GM12875 (cell line): Measurements from ENCODE around the gene DPP6.

Experiments used
- H3K4me3 ChIP-seq: one replicate; pipeline ENCODE4 v1.5.1; 2011; ENCODE audit warnings: low read depth, low read length, control low read depth
- TF ChIP-seq, protein P1 (sequence below): IDR thresholded peaks from 2 replicates; pipeline ENCODE4 v1.5.1; 2011; ENCODE audit warnings: low read depth, mild to moderate bottlenecking, control low read depth, inconsistent platforms, low read length, moderate library complexity, borderline replicate concordance; ENCODE audit not compliant: insufficient read depth

Gene DPP6

DNA sequence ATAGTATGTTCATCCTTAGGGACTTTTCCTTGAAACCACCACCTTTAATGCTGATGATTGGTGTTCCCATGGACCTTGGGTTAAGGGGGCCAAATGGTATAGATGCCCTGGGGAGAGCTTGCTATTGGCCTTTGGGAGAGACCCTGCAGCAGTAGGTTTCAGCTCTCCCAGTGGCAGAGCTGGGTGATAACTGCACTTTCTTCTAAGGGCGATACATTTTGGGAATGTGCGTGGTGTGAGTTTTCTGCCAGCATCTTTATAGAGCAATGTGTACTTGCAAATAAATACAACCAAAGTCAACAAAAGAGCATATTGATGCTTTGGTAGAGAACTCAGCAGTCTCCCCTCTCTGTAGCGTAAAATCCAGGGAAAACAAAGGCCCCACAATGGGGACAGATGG lies 546.7 kb downstream of the DPP6 start:
- TF ChIP-seq, protein P1, sequence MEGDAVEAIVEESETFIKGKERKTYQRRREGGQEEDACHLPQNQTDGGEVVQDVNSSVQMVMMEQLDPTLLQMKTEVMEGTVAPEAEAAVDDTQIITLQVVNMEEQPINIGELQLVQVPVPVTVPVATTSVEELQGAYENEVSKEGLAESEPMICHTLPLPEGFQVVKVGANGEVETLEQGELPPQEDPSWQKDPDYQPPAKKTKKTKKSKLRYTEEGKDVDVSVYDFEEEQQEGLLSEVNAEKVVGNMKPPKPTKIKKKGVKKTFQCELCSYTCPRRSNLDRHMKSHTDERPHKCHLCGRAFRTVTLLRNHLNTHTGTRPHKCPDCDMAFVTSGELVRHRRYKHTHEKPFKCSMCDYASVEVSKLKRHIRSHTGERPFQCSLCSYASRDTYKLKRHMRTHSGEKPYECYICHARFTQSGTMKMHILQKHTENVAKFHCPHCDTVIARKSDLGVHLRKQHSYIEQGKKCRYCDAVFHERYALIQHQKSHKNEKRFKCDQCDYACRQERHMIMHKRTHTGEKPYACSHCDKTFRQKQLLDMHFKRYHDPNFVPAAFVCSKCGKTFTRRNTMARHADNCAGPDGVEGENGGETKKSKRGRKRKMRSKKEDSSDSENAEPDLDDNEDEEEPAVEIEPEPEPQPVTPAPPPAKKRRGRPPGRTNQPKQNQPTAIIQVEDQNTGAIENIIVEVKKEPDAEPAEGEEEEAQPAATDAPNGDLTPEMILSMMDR = no peak
- no peak overlapping the region for H3K4me3 ChIP-seq

DNA sequence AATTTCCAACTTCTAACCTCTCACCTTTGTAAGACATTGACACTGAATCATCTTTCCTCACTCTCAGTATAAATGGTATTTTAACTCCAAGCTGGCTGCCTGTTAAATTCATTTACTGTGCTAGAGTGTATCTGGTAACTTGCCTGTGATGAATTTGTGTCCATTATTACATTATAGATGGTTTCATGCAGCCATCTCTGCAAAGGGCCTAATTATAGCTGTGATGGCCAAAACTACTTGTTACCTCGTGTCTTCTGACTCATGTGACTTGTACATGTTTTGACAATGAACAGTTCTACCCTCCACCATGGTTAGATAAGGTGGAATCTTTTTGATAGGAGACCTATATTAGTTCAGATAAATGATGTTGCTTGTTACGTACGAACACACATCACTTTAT lies 558.7 kb downstream of the DPP6 start:
- TF ChIP-seq, protein P1 = no peak
- no peak overlapping the region for H3K4me3 ChIP-seq

DNA sequence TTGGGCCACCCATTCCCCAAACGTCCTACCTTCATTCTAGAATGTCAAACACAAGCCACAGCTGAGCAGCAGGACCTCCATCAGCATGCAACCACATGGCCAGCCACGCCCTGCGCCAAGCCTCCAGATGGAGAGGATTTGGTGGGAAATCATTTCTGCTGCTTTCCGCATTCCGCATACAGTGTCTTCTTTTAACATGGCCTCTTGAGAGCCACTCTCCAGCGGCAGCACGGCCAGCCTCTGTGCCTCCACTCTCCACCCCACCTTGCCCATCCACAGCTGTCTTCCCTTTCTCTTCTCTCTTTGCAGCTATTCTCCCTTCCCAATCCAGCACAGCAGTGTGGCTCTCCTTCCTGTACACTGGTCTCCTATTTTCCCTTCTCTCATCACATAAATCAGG lies 561.6 kb downstream of the DPP6 start:
- TF ChIP-seq, protein P1 = no peak
- no peak overlapping the region for H3K4me3 ChIP-seq

DNA sequence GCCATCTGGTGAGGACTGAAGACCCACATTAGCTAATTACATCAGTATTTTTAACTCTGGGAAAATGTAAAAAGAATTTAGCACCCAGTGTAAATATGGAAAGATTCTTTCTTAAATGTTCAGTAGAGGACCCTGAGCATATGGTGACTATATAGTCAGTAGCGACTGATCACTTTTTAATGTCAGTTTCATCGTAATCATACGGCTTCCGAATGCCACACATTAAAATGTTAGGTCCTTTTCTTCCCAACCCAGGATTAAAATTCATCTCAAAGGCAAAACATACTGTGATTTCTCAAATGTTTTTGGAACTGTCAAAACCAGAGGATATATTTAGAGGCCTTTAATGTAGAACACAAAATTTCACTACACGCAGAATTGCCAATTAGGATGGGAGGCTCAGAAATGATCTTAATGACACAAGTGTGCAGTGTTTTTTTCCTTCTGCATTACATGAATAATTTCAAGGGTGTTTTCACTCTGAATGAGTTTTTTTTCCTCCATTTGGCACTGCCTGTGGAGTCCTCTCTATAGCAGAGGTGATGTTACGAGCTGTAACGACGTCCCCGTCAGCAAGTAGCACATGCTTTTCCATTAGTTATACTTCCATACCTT lies 568.0 kb downstream of the DPP6 start:
- H3K4me3 ChIP-seq = no peak overlapping the region
- TF ChIP-seq, protein P1 = no peak

DNA sequence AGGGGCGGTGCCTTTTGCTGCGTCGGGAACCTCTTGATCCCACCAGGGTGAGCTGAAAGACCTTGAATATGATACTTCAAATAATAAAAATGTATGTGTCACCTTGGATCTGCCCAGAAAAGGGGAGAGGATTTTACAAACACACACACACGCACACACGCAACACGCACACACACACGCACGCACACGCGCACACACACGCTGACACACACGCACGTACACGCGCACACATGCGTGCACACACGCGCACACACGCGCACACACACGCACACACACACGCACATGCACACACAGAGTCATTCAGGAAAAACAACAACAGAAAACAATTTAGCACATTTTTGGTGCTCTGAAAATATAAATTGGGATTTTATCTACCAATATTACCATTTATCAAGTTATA lies 571.2 kb downstream of the DPP6 start:
- H3K4me3 ChIP-seq = no peak overlapping the region
- TF ChIP-seq, protein P1 = no peak

DNA sequence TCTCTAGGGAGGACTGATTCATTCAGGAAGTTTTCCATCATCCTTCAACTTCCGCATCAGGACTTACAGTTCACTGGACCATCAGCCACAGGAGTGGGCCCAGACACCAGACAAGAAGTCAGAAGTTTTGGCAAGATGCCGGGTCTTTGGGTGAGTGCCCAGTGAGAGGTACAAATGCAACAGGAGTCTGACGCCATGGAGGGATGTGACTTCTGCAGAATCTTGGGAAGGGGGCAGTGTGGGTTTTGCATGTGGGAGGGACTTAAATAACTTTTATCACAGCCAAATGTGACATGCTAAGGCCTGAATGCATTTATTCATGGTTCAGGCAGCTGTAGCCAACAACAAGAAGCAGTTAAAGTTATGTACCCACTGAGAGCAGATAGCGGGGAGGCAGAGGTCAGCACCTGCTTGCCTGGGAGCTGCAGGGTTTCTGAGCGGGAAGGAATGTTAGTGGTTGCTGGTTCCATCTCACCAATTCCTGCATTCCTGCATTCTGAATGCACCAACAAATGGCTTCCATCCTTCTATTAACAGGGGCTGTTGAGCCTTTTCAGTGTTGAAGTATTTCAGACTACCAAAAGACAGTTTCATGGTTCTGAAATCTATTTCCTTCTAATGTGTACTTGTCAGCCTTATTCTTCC lies 575.6 kb downstream of the DPP6 start:
- H3K4me3 ChIP-seq = no peak overlapping the region
- TF ChIP-seq, protein P1 = no peak

DNA sequence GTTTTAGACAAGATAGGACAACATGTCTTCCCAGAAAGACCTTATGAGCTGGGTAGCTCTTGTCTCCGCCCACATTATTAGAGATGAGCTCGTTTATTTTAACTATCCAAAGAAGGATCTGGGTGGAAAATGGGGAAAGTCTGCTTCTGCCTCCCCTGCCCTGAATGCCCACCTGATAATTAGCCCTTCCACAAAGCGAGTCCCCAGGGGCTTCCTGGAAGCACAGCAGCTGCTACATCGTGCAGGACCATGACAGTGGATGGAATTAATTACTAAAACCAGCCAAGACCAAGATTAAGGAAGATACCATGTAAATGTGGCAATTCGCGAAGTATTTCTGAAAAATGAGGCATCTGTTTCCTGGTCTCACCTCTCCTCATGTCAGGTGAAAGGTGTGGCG lies 576.4 kb downstream of the DPP6 start:
- H3K4me3 ChIP-seq = no peak overlapping the region
- TF ChIP-seq, protein P1 = no peak
